ENCODE data around the gene LRRC32. TPM values are rescaled to one million over a fixed set of nuclear protein-coding genes. Genes with fewer than 3 reads are reported as not detected.

LRRC32 gene
- polyA plus RNA-seq, 1 donor (not counting 4 experiments of a cell fraction or from before 2014, with no cell fraction given) = not detected

- Histone ChIP-seq H3K9me1 (ENCODE audit: control insufficient read depth, extremely low read depth, insufficient read depth, low read length) (no peaks in the 10 kb centered on the region), H3K79me2 (ENCODE audit: control insufficient read depth, insufficient read depth, low read length) (no peaks in the 10 kb centered on the region), H3K4me1 (ENCODE audit: control insufficient read depth, extremely low read depth, insufficient read depth, low read length) (no peaks in the 10 kb centered on the region), H3K4me2 (ENCODE audit: control insufficient read depth, extremely low read depth, insufficient read depth, low read depth, low read length) (no peak overlapping the region), H3K36me3 (ENCODE audit: control insufficient read depth in 2 of 2, extremely low read depth in 1 of 2, insufficient read depth in 2 of 2, low read length in 2 of 2) (no peaks in the 10 kb centered on the region), H3K27me3 (ENCODE audit: control insufficient read depth, extremely low read depth, insufficient read depth, low read length) (peaks cover 6% of the 10 kb centered on the region), H2AFZ (ENCODE audit: control insufficient read depth, low read length) (no peak overlapping the region), H3K9ac (ENCODE audit: control insufficient read depth, extremely low read depth, insufficient read depth, low read length) (no peak overlapping the region), H3K4me3 (ENCODE audit: control insufficient read depth in 2 of 3, extremely low read depth in 1 of 3, insufficient read depth in 2 of 3, low read depth in 1 of 3, low read length in 3 of 3) (no peak overlapping the region), H3K9me3 (ENCODE audit: control insufficient read depth, low read depth, low read length) (no peaks in the 10 kb centered on the region), H4K20me1 (ENCODE audit: control insufficient read depth, extremely low read depth, insufficient read depth, low read length) (no peaks in the 10 kb centered on the region), H3K27ac (ENCODE audit: control insufficient read depth, insufficient read depth, low read length) (no peak overlapping the region)
- no peak for FAIRE-seq
- TF ChIP-seq CTCF (optimal IDR thresholded peaks at IDR 0.05 in 1 of 3, IDR thresholded peaks at IDR 0.05 in 1 of 3, conservative IDR thresholded peaks at IDR 0.05 in 1 of 3; ENCODE audit: extremely low read depth in 1 of 3, insufficient read depth in 2 of 3, low read length in 3 of 3) (no peak), EZH2 (IDR thresholded peaks at IDR 0.05; ENCODE audit: low read length) (no peak)
- no peak for DNase-seq (ENCODE audit: low read depth, low spot score)
- dilution Hi-C loops (cut with MboI; ENCODE audit: extremely low pct_ligation_motif_present, low sequenced_read_pairs) = no loop called here
Observed at GRCh38 chr11:76695771-76696170, 25.2 kb upstream of the LRRC32 start.

GRCh38 chr11:76695133-76695532 lies 24.6 kb upstream of the LRRC32 start:
- FAIRE-seq (no peak), DNase-seq (ENCODE audit: low read depth, low spot score) (no peak)
- peaks cover 6% of the 10 kb centered on the region for H3K27me3 ChIP-seq (ENCODE audit: control insufficient read depth, extremely low read depth, insufficient read depth, low read length)
- H4K20me1 ChIP-seq (ENCODE audit: control insufficient read depth, extremely low read depth, insufficient read depth, low read length) = no peaks in the 10 kb centered on the region
- no peak overlapping the region for H3K27ac ChIP-seq (ENCODE audit: control insufficient read depth, insufficient read depth, low read length)
- no peak overlapping the region for H3K4me3 ChIP-seq (ENCODE audit: control insufficient read depth in 2 of 3, extremely low read depth in 1 of 3, insufficient read depth in 2 of 3, low read depth in 1 of 3, low read length in 3 of 3)
- dilution Hi-C loops (cut with MboI; ENCODE audit: extremely low pct_ligation_motif_present, low sequenced_read_pairs) = no loop called here
- no peaks in the 10 kb centered on the region for H3K9me1 ChIP-seq (ENCODE audit: control insufficient read depth, extremely low read depth, insufficient read depth, low read length)
- no peaks in the 10 kb centered on the region for H3K36me3 ChIP-seq (ENCODE audit: control insufficient read depth in 2 of 2, extremely low read depth in 1 of 2, insufficient read depth in 2 of 2, low read length in 2 of 2)
- no peak overlapping the region for H3K9ac ChIP-seq (ENCODE audit: control insufficient read depth, extremely low read depth, insufficient read depth, low read length)
- no peaks in the 10 kb centered on the region for H3K79me2 ChIP-seq (ENCODE audit: control insufficient read depth, insufficient read depth, low read length)
- H3K4me1 ChIP-seq (ENCODE audit: control insufficient read depth, extremely low read depth, insufficient read depth, low read length) = no peaks in the 10 kb centered on the region
- H3K4me2 ChIP-seq (ENCODE audit: control insufficient read depth, extremely low read depth, insufficient read depth, low read depth, low read length) = no peak overlapping the region
- no peak for TF ChIP-seq EZH2 (IDR thresholded peaks at IDR 0.05; ENCODE audit: low read length)
- TF ChIP-seq CTCF (optimal IDR thresholded peaks at IDR 0.05 in 1 of 3, IDR thresholded peaks at IDR 0.05 in 1 of 3, conservative IDR thresholded peaks at IDR 0.05 in 1 of 3; ENCODE audit: extremely low read depth in 1 of 3, insufficient read depth in 2 of 3, low read length in 3 of 3) = no peak
- no peak overlapping the region for H2AFZ ChIP-seq (ENCODE audit: control insufficient read depth, low read length)
- no peaks in the 10 kb centered on the region for H3K9me3 ChIP-seq (ENCODE audit: control insufficient read depth, low read depth, low read length)

Data from keratinocyte (primary cell).